ENCODE results near the gene FOXRED1.
"Not testable (repeated sequence)": the region's sequence is repeated elsewhere in the genome, so short reads cannot be mapped to it uniquely, and the experiment has no call there.

The FOXRED1 gene

DNA sequence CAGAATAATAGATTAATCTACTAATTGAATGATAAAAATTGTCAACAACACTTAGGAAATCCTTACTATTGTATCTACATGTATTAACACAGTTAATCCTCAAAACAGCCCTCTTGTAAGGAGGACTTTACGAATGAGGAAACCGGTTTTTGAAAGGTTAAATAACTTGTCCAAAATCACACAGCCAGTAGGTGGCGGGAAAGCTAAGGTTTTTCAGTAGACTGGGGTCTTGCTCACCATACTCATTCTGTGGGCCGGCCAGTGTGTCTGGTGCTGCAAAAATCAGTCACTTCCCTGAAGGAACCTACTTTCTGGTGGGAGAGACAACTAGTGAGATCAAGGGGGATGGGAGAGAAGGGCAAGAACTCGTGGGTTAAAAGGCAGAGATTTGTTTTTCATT, 38.8 kb downstream of the FOXRED1 start:
- no peak overlapping the region for H3K4me3 ChIP-seq (replicated peaks; ENCODE audit: insufficient read depth, low read length)
- TF ChIP-seq SPI1 (IDR thresholded peaks at IDR 0.05; ENCODE audit: borderline replicate concordance, low read depth) (peak; percentile 38; the same call in 1 of the 2 replicates), POLR2AphosphoS5 (IDR thresholded peaks at IDR 0.05; ENCODE audit: low read depth) (no peak), GABPA (IDR thresholded peaks at IDR 0.05; ENCODE audit: low read depth) (no peak)
- TF ChIP-seq, protein P1, sequence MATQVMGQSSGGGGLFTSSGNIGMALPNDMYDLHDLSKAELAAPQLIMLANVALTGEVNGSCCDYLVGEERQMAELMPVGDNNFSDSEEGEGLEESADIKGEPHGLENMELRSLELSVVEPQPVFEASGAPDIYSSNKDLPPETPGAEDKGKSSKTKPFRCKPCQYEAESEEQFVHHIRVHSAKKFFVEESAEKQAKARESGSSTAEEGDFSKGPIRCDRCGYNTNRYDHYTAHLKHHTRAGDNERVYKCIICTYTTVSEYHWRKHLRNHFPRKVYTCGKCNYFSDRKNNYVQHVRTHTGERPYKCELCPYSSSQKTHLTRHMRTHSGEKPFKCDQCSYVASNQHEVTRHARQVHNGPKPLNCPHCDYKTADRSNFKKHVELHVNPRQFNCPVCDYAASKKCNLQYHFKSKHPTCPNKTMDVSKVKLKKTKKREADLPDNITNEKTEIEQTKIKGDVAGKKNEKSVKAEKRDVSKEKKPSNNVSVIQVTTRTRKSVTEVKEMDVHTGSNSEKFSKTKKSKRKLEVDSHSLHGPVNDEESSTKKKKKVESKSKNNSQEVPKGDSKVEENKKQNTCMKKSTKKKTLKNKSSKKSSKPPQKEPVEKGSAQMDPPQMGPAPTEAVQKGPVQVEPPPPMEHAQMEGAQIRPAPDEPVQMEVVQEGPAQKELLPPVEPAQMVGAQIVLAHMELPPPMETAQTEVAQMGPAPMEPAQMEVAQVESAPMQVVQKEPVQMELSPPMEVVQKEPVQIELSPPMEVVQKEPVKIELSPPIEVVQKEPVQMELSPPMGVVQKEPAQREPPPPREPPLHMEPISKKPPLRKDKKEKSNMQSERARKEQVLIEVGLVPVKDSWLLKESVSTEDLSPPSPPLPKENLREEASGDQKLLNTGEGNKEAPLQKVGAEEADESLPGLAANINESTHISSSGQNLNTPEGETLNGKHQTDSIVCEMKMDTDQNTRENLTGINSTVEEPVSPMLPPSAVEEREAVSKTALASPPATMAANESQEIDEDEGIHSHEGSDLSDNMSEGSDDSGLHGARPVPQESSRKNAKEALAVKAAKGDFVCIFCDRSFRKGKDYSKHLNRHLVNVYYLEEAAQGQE (IDR thresholded peaks at IDR 0.05; ENCODE audit: insufficient replicate concordance, low read depth) = no peak
- TF ChIP-seq, protein P2, sequence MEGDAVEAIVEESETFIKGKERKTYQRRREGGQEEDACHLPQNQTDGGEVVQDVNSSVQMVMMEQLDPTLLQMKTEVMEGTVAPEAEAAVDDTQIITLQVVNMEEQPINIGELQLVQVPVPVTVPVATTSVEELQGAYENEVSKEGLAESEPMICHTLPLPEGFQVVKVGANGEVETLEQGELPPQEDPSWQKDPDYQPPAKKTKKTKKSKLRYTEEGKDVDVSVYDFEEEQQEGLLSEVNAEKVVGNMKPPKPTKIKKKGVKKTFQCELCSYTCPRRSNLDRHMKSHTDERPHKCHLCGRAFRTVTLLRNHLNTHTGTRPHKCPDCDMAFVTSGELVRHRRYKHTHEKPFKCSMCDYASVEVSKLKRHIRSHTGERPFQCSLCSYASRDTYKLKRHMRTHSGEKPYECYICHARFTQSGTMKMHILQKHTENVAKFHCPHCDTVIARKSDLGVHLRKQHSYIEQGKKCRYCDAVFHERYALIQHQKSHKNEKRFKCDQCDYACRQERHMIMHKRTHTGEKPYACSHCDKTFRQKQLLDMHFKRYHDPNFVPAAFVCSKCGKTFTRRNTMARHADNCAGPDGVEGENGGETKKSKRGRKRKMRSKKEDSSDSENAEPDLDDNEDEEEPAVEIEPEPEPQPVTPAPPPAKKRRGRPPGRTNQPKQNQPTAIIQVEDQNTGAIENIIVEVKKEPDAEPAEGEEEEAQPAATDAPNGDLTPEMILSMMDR (IDR thresholded peaks at IDR 0.05; ENCODE audit: insufficient read depth, low read length) = peak; percentile 21
- DNase-seq (ENCODE audit: low read depth in 1 of 2, low spot score in 1 of 2) = peak in 1 of 2 experiments; percentile 75
- H3K27ac ChIP-seq (replicated peaks) = no peak overlapping the region
- H3K27me3 ChIP-seq (ENCODE audit: insufficient read depth, poor library complexity, severe bottlenecking) = no peaks in the 10 kb centered on the region

DNA sequence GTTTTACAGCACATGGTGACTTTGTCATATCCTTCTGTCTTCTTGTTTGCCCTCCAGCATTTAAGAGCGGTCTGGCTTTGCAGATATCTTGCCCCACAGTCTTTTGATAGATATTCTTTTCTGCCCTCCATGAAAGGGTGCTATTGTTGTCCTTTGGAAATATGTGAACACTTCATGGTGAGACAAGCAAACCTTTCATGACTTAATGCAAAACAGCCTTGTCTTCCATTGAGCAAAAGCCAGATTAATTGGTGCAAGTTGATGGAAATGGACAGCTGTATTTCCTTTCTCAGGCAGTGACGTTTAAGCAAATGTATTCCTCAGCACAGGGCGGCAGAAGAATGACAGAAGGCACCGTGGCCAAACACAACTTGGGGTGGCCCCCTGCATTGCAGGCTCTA, 39.3 kb downstream of the FOXRED1 start:
- TF ChIP-seq POLR2AphosphoS5 (IDR thresholded peaks at IDR 0.05; ENCODE audit: low read depth) (no peak), GABPA (IDR thresholded peaks at IDR 0.05; ENCODE audit: low read depth) (no peak), SPI1 (IDR thresholded peaks at IDR 0.05; ENCODE audit: borderline replicate concordance, low read depth) (no peak)
- TF ChIP-seq, protein P2 (IDR thresholded peaks at IDR 0.05; ENCODE audit: insufficient read depth, low read length) = no peak
- TF ChIP-seq, protein P1 (IDR thresholded peaks at IDR 0.05; ENCODE audit: insufficient replicate concordance, low read depth) = no peak
- Histone ChIP-seq H3K4me3 (replicated peaks; ENCODE audit: insufficient read depth, low read length) (no peak overlapping the region), H3K27ac (replicated peaks) (no peak overlapping the region), H3K27me3 (ENCODE audit: insufficient read depth, poor library complexity, severe bottlenecking) (no peaks in the 10 kb centered on the region)
- DNase-seq (ENCODE audit: low read depth in 1 of 2, low spot score in 1 of 2) = no peak

DNA sequence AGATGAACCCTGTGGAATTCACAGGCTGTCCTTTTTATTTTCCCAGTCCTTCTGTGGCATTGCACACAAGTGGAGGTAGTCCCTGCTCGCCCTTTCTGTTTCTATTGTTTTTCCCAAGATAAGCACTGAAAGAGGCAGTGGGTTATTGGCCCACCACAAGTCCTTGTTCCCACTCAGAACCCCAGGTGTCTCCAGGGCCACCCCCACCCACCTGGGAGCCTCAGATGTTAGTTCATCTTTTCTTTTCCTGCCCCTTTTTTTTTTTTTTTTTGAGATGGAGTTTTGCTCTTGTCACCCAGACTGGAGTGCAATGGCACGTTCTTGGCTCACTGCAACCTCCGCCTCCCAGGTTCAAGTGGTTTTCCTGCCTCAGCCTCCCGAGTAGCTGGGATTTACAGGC, 39.8 kb downstream of the FOXRED1 start:
- H3K27ac ChIP-seq (replicated peaks); DNase-seq (ENCODE audit: low read depth in 1 of 2, low spot score in 1 of 2); H3K4me3 ChIP-seq (replicated peaks; ENCODE audit: insufficient read depth, low read length); H3K27me3 ChIP-seq (ENCODE audit: insufficient read depth, poor library complexity, severe bottlenecking): not testable (repeated sequence)

DNA sequence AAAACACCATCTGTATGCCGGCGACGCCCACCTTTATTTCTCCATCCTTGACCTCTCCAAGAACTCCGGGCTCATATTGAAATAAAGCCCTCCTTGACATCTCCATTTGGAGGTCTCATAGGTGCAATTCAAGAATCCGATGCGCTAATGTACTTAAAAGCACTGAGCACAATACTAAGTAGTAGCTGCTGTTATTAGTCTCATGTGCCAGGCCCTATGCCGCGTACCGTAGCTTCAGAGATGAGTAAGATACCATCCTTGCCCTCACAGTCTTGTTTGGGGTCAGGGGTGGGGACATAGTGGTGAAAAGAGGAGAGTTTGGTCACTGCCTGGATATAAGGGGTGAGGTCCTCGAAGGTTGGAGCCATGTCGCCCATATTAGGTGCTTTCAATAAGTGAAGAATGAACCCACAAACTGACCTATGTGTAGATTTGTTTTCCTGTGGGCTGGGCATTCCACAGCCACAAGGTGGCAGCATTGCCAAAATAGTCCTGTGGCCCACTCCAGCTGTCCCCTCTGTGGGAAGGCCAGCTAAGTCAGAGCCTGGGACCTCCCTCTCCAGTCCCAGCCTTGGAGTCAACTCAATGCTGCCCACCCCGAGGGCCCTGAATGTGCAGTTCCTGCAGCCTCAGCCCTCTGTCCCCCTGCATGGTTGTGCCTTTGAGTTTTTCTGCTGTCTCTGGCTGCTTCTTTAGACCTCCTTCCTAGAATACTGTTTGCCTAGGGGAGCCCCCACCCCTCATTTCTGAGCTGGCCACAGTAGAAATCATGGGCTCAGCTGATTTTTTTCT, 41.4 kb downstream of the FOXRED1 start:
- peak overlapping the region; percentile 81 for H3K27ac ChIP-seq (replicated peaks)
- TF ChIP-seq SPI1 (IDR thresholded peaks at IDR 0.05; ENCODE audit: borderline replicate concordance, low read depth) (no peak), POLR2AphosphoS5 (IDR thresholded peaks at IDR 0.05; ENCODE audit: low read depth) (peak; percentile 19; the same call in 1 of the 2 replicates)
- TF ChIP-seq, protein P2 (IDR thresholded peaks at IDR 0.05; ENCODE audit: insufficient read depth, low read length) = peak; percentile 97
- TF ChIP-seq, protein P1 (IDR thresholded peaks at IDR 0.05; ENCODE audit: insufficient replicate concordance, low read depth) = no peak

More for the DNA sequence above, 41.4 kb downstream of the FOXRED1 start:
- Histone ChIP-seq H3K27me3 (ENCODE audit: insufficient read depth, poor library complexity, severe bottlenecking) (no peaks in the 10 kb centered on the region), H3K4me3 (replicated peaks; ENCODE audit: insufficient read depth, low read length) (no peak overlapping the region)
- DNase-seq (ENCODE audit: low read depth in 1 of 2, low spot score in 1 of 2) = peak; percentile 65 to 85
